KMS-11 (cell line): Measurements from ENCODE around the gene PRIMA1.

Experiments
- H2AFZ ChIP-seq: fragments of 200-600 bp; sonication (generic); 2 replicates; pipeline ENCODE4 v1.6.1; 2016; ENCODE audit warnings: antibody characterized with exemption, mixed run types, low read depth
- H3K27ac ChIP-seq: fragments of 200-600 bp; sonication (generic); 2 replicates; pipeline ENCODE4 v1.6.1; 2016; ENCODE audit warnings: mild to moderate bottlenecking, mixed run types
- H3K27me3 ChIP-seq: fragments of 200-600 bp; sonication (generic); 2 replicates; pipeline ENCODE4 v1.6.1; 2017; ENCODE audit warnings: mild to moderate bottlenecking, low read depth, mixed run types, moderate library complexity; ENCODE audit not compliant: insufficient read depth
- H3K36me3 ChIP-seq: fragments of 200-600 bp; sonication (generic); 2 replicates; pipeline ENCODE4 v1.6.1; 2017; ENCODE audit warnings: mild to moderate bottlenecking, mixed run types; ENCODE audit not compliant: insufficient read depth
- H3K4me1 ChIP-seq: fragments of 200-600 bp; sonication (generic); 2 replicates; pipeline ENCODE4 v1.6.1; 2016; ENCODE audit warnings: mild to moderate bottlenecking, low read depth, mixed run types; ENCODE audit not compliant: poor library complexity, severe bottlenecking
- H3K4me2 ChIP-seq: fragments of 200-600 bp; sonication (generic); 2 replicates; pipeline ENCODE4 v1.7.0; 2016; ENCODE audit warnings: mild to moderate bottlenecking, mixed run types
- H3K4me3 ChIP-seq: fragments of 200-600 bp; sonication (generic); IDR thresholded peaks from 2 replicates; pipeline ENCODE4 v1.6.1; 2017; ENCODE audit warnings: low read depth, low read length, mixed read lengths; ENCODE audit not compliant: insufficient read depth
- H3K79me2 ChIP-seq: fragments of 200-600 bp; sonication (generic); 2 replicates; pipeline ENCODE4 v1.6.1; 2016; ENCODE audit warnings: low read depth, mixed run types; ENCODE audit not compliant: insufficient read depth
- H3K9ac ChIP-seq: fragments of 200-600 bp; sonication (generic); 2 replicates; pipeline ENCODE4 v1.6.1; 2016; ENCODE audit warnings: mild to moderate bottlenecking, mixed run types
- H4K20me1 ChIP-seq: fragments of 200-600 bp; sonication (generic); 2 replicates; pipeline ENCODE4 v1.6.1; 2016; ENCODE audit warnings: mild to moderate bottlenecking, mixed run types; ENCODE audit not compliant: insufficient read depth
- TF ChIP-seq, protein P1 (sequence below): fragments of 200-600 bp; sonication (generic); conservative IDR thresholded peaks from 2 replicates; pipeline ENCODE4 v1.6.1; 2017; ENCODE audit warnings: low read depth, mild to moderate bottlenecking, antibody characterized with exemption, low read length, moderate library complexity, mixed read lengths

PRIMA1 gene

GRCh38 chr14:93709249-93709648 lies 79.0 kb downstream of the PRIMA1 start:
- H2AFZ ChIP-seq, result no peak overlapping the region

DNA sequence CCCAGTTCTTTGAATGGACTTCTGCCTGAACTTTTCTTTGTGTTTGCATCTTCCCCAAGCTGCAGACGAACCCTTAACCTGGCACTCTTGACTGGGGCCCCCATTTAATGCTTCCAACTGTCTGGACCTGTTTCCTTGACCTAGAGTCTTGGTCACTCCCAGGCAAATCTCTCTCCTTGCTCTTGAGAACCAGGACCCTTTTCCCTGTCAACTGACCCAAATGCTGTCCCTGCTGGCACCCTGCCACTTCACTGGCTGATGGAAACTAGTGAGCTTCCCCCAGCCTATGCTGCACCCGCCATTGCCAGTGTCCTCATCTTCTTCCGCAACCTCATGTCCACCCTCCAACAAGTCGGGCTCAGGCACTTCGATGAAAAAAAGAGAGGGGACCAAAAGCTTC lies 79.5 kb downstream of the PRIMA1 start:
- Histone ChIP-seq H3K27me3 (no peaks in the 10 kb centered on the region), H3K4me2 (no peak overlapping the region), H3K36me3 (no peaks in the 10 kb centered on the region), H3K27ac (no peak overlapping the region), H3K79me2 (no peaks in the 10 kb centered on the region), H3K4me1 (no peaks in the 10 kb centered on the region), H3K4me3 (no peak overlapping the region), H2AFZ (no peak overlapping the region), H3K9ac (no peak overlapping the region), H4K20me1 (no peaks in the 10 kb centered on the region)
- TF ChIP-seq, protein P1, sequence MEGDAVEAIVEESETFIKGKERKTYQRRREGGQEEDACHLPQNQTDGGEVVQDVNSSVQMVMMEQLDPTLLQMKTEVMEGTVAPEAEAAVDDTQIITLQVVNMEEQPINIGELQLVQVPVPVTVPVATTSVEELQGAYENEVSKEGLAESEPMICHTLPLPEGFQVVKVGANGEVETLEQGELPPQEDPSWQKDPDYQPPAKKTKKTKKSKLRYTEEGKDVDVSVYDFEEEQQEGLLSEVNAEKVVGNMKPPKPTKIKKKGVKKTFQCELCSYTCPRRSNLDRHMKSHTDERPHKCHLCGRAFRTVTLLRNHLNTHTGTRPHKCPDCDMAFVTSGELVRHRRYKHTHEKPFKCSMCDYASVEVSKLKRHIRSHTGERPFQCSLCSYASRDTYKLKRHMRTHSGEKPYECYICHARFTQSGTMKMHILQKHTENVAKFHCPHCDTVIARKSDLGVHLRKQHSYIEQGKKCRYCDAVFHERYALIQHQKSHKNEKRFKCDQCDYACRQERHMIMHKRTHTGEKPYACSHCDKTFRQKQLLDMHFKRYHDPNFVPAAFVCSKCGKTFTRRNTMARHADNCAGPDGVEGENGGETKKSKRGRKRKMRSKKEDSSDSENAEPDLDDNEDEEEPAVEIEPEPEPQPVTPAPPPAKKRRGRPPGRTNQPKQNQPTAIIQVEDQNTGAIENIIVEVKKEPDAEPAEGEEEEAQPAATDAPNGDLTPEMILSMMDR, result no peak

More at GRCh38 chr14:93709249-93709648, 79.0 kb downstream of the PRIMA1 start:
- Histone ChIP-seq H3K27ac (no peak overlapping the region), H3K4me2 (no peak overlapping the region), H3K27me3 (no peaks in the 10 kb centered on the region), H3K79me2 (no peaks in the 10 kb centered on the region), H3K4me3 (no peak overlapping the region), H3K9ac (no peak overlapping the region), H3K4me1 (no peaks in the 10 kb centered on the region), H3K36me3 (no peaks in the 10 kb centered on the region), H4K20me1 (no peaks in the 10 kb centered on the region)
- TF ChIP-seq, protein P1, result no peak

DNA sequence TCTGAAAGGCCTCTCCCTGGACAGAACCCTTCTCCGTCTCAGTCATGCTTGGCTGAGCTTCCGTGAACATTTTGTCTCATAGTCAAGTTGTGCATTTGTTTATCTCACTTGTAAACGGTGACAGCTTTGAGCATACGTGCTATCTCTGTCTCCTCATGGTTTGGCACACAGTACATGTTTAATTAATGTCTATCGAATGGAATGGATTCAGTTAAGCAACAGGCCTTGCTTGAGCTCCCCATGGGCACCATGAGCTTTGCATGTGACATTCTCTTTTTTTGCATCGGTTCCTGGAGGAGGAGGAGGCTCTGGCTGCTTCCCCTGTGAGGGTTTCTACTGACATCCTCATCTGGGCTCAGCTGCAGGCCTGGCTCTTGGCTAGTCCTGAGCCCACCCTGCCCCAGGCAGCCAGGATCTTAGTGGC lies 80.0 kb downstream of the PRIMA1 start:
- Histone ChIP-seq H3K79me2 (no peaks in the 10 kb centered on the region), H3K4me2 (no peak overlapping the region), H3K27me3 (no peaks in the 10 kb centered on the region)

GRCh38 chr14:93707475-93707874 lies 80.8 kb downstream of the PRIMA1 start:
- Histone ChIP-seq H2AFZ (no peak overlapping the region), H3K36me3 (no peaks in the 10 kb centered on the region), H4K20me1 (no peaks in the 10 kb centered on the region), H3K79me2 (no peaks in the 10 kb centered on the region), H3K4me3 (no peak overlapping the region), H3K27me3 (no peaks in the 10 kb centered on the region), H3K4me2 (no peak overlapping the region), H3K4me1 (no peaks in the 10 kb centered on the region), H3K27ac (no peak overlapping the region), H3K9ac (no peak overlapping the region)
- TF ChIP-seq, protein P1, result no peak

More for the DNA sequence above, 80.0 kb downstream of the PRIMA1 start:
- Histone ChIP-seq H4K20me1 (no peaks in the 10 kb centered on the region), H3K4me3 (no peak overlapping the region), H3K9ac (no peak overlapping the region), H3K36me3 (no peaks in the 10 kb centered on the region), H2AFZ (no peak overlapping the region), H3K4me1 (no peaks in the 10 kb centered on the region), H3K27ac (no peak overlapping the region)
- TF ChIP-seq, protein P1, result no peak
